OCI-LY7 (cell line): ENCODE data around the gene KAZN. TPM values are rescaled to one million over a fixed set of nuclear protein-coding genes. Genes with fewer than 3 reads are reported as not detected.

Experiments used
- BruUV-seq: library from RNA; stranded (reverse); fragments of 400-500 nt; replicated peaks from 2 replicates; lab custom pipeline; 2021; lab: Mats Ljungman, UMichigan
- CTCF ChIA-PET: fragments of 300-600 bp; sonication (Branson Sonifier 250); formaldehyde crosslinking; loops from one replicate; lab custom pipeline; 2022; ENCODE audit warnings: antibody characterized with exemption; ENCODE audit not compliant: unreplicated experiment; lab: Charles Lee
- POLR2A ChIA-PET: fragments of 300-600 bp; sonication (Branson Sonifier 250); formaldehyde crosslinking; loops from one replicate; lab custom pipeline; 2022; ENCODE audit warnings: antibody characterized with exemption; lab: Charles Lee
- DNase-seq: peaks from one replicate; pipeline ENCODE4 v3.0.0-alpha.2; 2015; ENCODE audit warnings: low spot score
- H2AFZ ChIP-seq: fragments of 200-600 bp; sonication (generic), shearing (Covaris generic); 2 replicates; pipeline ENCODE4 v1.6.1; 2014; ENCODE audit warnings: mild to moderate bottlenecking, antibody characterized with exemption, low read length, moderate library complexity
- H3K27ac ChIP-seq: fragments of 200-600 bp; sonication (generic); 2 replicates; pipeline ENCODE4 v1.5.1; 2014; ENCODE audit warnings: mixed run types, low read depth, mild to moderate bottlenecking, moderate library complexity, low read length, inconsistent platforms; ENCODE audit not compliant: poor library complexity, severe bottlenecking
- H3K36me3 ChIP-seq: fragments of 200-600 bp; sonication (generic); 2 replicates; pipeline ENCODE4 v1.6.1; 2014; ENCODE audit warnings: mild to moderate bottlenecking, antibody characterized with exemption, low read length, moderate library complexity, mixed read lengths; ENCODE audit not compliant: insufficient read depth
- H3K4me1 ChIP-seq: fragments of 200-600 bp; sonication (generic); 2 replicates; pipeline ENCODE4 v1.5.1; 2014; ENCODE audit warnings: mild to moderate bottlenecking, low read length; ENCODE audit not compliant: insufficient read depth, poor library complexity, severe bottlenecking
- H3K4me2 ChIP-seq: fragments of 200-600 bp; sonication (generic); 2 replicates; pipeline ENCODE4 v1.6.1; 2014; ENCODE audit warnings: mild to moderate bottlenecking, low read length
- H3K4me3 ChIP-seq: fragments of 200-600 bp; sonication (generic); 2 replicates; pipeline ENCODE4 v1.5.1; 2014; ENCODE audit warnings: mild to moderate bottlenecking, low read depth, low read length; ENCODE audit not compliant: poor library complexity, severe bottlenecking
- H3K79me2 ChIP-seq: fragments of 200-600 bp; sonication (generic); 2 replicates; pipeline ENCODE4 v1.6.1; 2016; ENCODE audit warnings: low read depth, mild to moderate bottlenecking, low read length, moderate library complexity, mixed read lengths; ENCODE audit not compliant: insufficient read depth
- H3K9me2 ChIP-seq: fragments of 200-600 bp; sonication (generic); 2 replicates; pipeline ENCODE4 v1.6.1; 2016; ENCODE audit warnings: mild to moderate bottlenecking, low read length, mixed read lengths; ENCODE audit not compliant: insufficient read depth
- H3K9me3 ChIP-seq: fragments of 200-600 bp; sonication (generic); 2 replicates; pipeline ENCODE4 v1.6.1; 2014; ENCODE audit warnings: mild to moderate bottlenecking, mixed run types, low read length, mixed read lengths
- H4K20me1 ChIP-seq: fragments of 200-600 bp; sonication (generic); 2 replicates; pipeline ENCODE4 v1.6.1; 2014; ENCODE audit warnings: mild to moderate bottlenecking, antibody characterized with exemption, low read length, moderate library complexity, mixed read lengths; ENCODE audit not compliant: insufficient read depth
- EZH2phosphoT487 ChIP-seq: fragments of 200-600 bp; sonication (generic); IDR thresholded peaks from 2 replicates; pipeline ENCODE4 v1.6.1; 2018; ENCODE audit warnings: low read depth, borderline replicate concordance, mild to moderate bottlenecking, mixed run types, antibody characterized with exemption, low read length, moderate library complexity, mixed read lengths
- intact Hi-C: fragments of 100-400 bp; cut with micrococcal nuclease; formaldehyde crosslinking; loops from one replicate; pipeline ENCODE4 v1.10.0; 2022; ENCODE audit not compliant: unreplicated experiment
- total RNA-seq, 2 experiments: library from RNA; depleted of rRNA in 1 of 2; stranded (reverse); fragments of >200 nt in 1 of 2; shearing (Covaris generic) in 1 of 2; gene quantifications; 2 replicates each; pipeline ENCODE4 v1.2.3, GENCODE V29; 2014 to 2022
- TF ChIP-seq, protein P1 (sequence below): fragments of 200-600 bp; sonication (generic); conservative IDR thresholded peaks from 2 replicates; pipeline ENCODE4 v1.5.1; 2014; ENCODE audit warnings: mild to moderate bottlenecking, antibody characterized with exemption, low read length, moderate library complexity, mixed read lengths

KAZN gene
- total RNA-seq, 2 experiments from 2014 or later = 0.40 to 2.4 TPM

DNA sequence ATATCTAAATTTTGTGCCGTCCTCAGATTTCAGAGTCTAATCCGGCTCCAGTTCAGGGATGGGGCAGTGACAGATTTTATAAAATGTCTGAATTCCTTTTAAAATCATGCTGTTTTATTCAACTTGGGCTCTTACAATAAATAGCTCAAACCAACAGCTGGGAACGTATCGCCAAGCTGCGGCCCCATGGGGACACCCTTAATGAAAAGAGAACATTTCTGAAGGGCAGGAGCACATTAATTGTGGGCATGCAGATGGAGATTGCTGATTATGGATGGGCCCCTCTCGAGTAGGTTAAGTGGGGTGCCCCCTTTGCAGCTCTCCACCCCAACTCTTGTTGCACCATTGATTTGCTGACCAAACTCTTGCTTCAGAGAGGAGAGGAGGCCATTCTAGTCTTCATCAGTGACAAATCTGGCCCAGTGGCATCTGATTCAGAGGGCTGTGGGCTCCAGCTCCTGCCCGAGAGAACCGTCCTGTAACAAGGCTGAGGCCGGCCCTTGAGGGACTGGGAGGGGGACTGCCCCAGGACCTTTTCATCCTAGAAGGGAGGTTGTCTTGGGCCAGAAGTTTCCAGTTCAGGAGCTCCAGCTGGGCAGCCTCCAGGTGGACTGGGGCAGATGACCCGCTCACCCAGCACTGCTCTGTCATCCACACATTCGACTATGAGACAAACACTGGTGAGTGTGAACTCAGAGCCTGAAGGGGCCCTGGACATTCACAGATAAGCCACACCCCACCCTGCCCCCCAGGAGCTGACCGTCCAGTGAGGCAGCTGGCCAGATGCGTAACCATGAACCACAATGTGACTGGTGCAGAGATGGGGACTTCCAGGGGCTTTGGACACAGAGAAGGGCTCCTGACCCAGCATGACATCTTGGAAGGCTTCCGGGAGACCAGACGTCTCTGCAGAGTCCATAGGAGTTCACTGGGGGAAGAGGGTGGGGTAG, 500.0 kb downstream of the KAZN start:
- BruUV-seq = no TSS peak

DNA sequence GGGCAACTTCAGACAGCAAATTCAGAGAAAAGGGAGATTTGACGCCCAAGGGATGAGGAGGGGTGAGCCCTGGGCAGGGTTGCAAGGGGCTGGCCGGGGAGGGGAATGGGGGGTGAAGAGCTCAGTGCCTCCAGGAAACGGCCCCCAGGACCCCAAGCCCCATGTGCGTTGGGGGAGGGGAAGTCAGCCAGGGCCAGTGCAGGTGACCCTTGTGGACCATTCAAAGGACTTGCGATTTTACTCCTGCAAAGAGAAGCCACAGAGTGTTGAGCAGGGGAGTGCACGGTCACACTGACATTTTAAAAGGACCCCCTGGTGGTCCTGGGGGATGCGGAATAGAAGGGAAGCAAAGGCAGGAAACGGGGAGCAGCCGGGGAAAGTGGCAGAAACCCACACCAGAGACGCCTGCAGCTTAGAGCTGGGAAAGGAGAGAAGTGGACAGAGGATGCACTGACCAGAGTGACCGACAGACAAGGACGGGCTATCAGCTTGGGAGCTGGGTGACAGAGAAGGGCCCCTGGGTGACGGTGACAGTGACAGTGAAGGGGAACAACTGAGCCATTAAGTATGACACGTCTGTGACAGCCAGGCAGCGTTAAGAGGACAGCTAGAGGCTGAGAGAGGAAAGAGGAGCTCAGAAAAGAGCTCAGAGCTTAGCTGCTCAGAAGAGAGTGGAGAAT, 501.1 kb downstream of the KAZN start:
- Histone ChIP-seq H3K79me2 (no peaks in the 10 kb centered on the region), H3K27ac (no peak overlapping the region), H3K4me1 (peaks cover 14% of the 10 kb centered on the region), H2AFZ (no peak overlapping the region), H3K4me3 (no peak overlapping the region), H3K4me2 (no peak overlapping the region), H3K9me2 (no peaks in the 10 kb centered on the region), H3K36me3 (no peaks in the 10 kb centered on the region), H4K20me1 (no peaks in the 10 kb centered on the region), H3K9me3 (peaks cover 4% of the 10 kb centered on the region; the same call in 1 of the 2 replicates)
- ChIA-PET POLR2A (interaction anchor here (0.7 to 1.0 kb wide), 2 partner anchors 9 to 24 kb away, joined by 3 to 4 read pairs; no protein-coding TSS in a partner anchor), CTCF (interaction anchor here (1.6 kb wide), 1 partner anchor 9 kb away, joined by 7 read pairs; no protein-coding TSS in a partner anchor)
- BruUV-seq = no TSS peak
- intact Hi-C loops = loop anchor here (1.0 to 10.0 kb wide), 3 partner anchors 37 to 1005 kb away; no protein-coding TSS in a partner anchor
- DNase-seq = no peak
- no peak for TF ChIP-seq EZH2phosphoT487
- TF ChIP-seq, protein P1, sequence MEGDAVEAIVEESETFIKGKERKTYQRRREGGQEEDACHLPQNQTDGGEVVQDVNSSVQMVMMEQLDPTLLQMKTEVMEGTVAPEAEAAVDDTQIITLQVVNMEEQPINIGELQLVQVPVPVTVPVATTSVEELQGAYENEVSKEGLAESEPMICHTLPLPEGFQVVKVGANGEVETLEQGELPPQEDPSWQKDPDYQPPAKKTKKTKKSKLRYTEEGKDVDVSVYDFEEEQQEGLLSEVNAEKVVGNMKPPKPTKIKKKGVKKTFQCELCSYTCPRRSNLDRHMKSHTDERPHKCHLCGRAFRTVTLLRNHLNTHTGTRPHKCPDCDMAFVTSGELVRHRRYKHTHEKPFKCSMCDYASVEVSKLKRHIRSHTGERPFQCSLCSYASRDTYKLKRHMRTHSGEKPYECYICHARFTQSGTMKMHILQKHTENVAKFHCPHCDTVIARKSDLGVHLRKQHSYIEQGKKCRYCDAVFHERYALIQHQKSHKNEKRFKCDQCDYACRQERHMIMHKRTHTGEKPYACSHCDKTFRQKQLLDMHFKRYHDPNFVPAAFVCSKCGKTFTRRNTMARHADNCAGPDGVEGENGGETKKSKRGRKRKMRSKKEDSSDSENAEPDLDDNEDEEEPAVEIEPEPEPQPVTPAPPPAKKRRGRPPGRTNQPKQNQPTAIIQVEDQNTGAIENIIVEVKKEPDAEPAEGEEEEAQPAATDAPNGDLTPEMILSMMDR = no peak

More for the DNA sequence above, 500.0 kb downstream of the KAZN start:
- ChIA-PET POLR2A (interaction anchor here (0.7 to 1.0 kb wide), 2 partner anchors 8 to 23 kb away, joined by 3 to 4 read pairs; no protein-coding TSS in a partner anchor), CTCF (interaction anchor here (1.6 kb wide), 1 partner anchor 8 kb away, joined by 7 read pairs; no protein-coding TSS in a partner anchor)
- Histone ChIP-seq H3K9me3 (peaks cover 3% of the 10 kb centered on the region; the same call in 1 of the 2 replicates), H3K4me3 (no peak overlapping the region), H3K4me1 (peaks cover 14% of the 10 kb centered on the region), H3K27ac (no peak overlapping the region), H4K20me1 (no peaks in the 10 kb centered on the region), H3K4me2 (no peak overlapping the region), H3K9me2 (no peaks in the 10 kb centered on the region), H3K79me2 (no peaks in the 10 kb centered on the region), H3K36me3 (no peaks in the 10 kb centered on the region), H2AFZ (no peak overlapping the region)
- DNase-seq = no peak
- intact Hi-C loops = no loop called here
- TF ChIP-seq, protein P1 = no peak
- TF ChIP-seq EZH2phosphoT487 = no peak
